Embryonic facial prominence (tissue), 1 donor: ENCODE results near the gene LRRC57.

Experiments used
- DNase-seq: peaks from one replicate; pipeline ENCODE4 v3.0.0-alpha.2; 2016; ENCODE audit errors: extremely low spot score

The LRRC57 gene

DNA sequence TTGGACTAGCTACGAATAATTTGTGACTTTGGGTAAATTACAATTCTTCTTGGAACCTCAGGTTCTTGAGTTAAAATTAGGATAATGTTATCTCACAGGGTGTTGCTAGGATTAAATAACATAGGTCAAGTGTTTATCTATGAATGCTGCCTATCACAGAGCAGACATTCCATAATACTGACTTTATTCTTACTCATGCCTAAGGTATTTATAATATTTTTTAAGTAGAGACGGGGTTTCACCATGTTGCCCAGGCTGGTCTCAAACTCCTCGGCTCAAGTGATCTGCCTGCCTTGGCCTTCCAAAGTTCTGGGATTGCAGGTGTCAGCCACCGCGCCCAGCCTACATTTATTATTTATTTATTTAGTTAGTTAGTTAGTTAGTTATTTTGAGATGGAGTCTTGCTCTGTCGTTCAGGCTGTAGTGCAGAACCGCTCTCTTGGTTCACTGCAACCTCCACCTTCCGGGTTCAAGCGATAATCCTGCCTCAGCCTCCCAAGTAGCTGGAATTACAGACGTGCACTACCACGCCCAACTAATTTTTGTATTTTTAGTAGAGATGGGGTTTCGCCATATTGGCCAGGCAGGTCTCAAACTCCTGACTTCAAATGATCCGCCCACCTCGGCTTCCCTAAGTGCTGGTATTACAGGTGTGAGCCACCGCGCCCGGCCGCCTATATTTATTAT is 56.9 kb downstream of the LRRC57 start:
- no peak for DNase-seq

DNA sequence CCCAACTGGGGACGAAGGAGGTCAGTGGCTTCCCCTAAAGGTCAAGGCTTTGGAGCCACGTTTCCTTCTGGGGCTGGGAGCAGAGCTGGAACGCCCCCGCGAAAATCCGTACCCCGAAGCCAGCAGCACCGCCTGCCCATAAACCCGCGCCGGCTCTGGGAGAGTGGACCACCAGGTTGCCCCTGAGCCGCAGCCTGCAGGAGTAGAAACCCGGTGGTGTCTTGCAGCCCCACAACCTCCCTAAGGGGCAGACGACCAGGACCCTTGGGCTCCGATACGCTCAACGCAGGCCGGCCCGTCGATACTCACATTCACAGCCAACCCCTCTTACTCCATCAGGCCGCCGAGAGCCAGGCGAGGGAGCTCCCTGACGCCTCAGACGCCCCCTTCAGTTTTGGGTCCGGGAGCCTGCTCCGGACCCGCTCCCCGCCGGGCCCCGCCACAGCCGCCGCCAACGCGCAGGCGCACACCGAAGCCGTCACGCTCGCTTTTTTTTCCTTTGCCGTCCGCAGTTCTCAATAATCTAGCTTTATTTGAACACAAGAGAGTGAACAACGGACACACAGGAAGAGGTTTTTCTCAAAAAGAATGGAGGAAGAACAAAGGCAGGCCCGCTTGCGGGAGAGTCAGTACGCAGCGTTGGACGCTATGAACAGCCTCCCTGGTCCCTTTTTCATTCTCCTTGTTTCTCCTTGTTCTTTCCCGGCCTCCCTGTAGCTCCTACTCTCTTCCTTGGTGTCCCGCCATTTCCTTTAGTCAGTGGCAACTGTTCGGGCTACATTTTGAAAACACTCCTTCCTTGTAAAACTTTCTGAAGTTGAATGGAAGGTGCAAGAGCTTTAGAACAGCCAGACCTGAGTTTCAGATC is 57.7 kb downstream of the LRRC57 start, which contains the start of gene ZNF106:
TSS of gene ZNF106 (minus strand) at position 471 of the 868 bp plus-strand sequence. CDS start 18,852 bp downstream, outside the sequence.
- peak; percentile 93 for DNase-seq

DNA sequence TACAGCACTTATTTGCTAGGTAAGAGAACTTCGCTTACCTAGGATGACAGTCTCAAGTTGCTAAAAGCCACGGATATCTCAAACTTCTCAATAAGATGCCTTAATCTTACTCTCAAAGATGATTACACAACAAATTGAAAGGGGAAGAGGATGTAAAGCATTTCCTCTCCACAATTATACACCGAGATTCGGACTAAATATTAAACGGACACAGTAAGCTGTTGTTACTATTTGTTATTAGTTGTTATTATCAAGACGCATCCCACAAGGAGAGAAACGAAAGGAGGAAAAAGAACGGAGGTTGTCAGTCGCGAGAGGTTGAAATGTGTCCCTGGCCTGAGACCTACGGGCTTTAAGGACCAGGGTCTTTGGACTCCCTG is 58.3 kb downstream of the LRRC57 start:
- no peak for DNase-seq
